HTERT RPE-1 (cell line): ENCODE data around the gene ZC3H8.
"Not testable (repeated sequence)": the region's sequence is repeated elsewhere in the genome, so short reads cannot be mapped to it uniquely, and the experiment has no call there.

Experiments used
- in situ Hi-C: fragments of 300-500 bp; cut with MboI; formaldehyde crosslinking; loops from 4 replicates; pipeline ENCODE4 v1.14.3; 2020; ENCODE audit warnings: low sequenced_read_pairs

ZC3H8 gene

GRCh38 chr2:112259509-112260294 is 4.9 kb upstream of the ZC3H8 start:
- in situ Hi-C loops: no loop called here

DNA sequence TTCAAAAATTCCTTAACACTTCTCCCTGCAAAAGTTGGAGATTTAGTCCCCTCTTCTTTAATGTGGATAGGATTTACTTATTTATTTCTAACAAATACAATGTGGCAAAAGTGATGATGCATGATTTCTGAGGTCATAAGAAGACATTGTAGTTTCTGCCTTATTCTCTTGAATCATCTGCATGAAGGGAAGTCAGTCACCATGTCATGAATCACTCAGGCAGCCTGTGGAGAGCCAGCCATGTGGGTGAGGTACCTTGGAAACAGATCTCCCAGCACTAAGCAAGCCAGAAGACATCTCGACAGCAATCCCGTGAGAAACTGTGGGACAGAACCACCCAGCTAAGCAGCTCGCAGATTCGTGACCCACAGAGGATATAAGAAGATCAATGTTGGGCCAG is 2.7 kb upstream of the ZC3H8 start:
- in situ Hi-C loops: no loop called here

- in situ Hi-C loops: no loop called here
These were observed 1.8 kb upstream of the ZC3H8 start for GRCh38 chr2:112256654-112257053.

DNA sequence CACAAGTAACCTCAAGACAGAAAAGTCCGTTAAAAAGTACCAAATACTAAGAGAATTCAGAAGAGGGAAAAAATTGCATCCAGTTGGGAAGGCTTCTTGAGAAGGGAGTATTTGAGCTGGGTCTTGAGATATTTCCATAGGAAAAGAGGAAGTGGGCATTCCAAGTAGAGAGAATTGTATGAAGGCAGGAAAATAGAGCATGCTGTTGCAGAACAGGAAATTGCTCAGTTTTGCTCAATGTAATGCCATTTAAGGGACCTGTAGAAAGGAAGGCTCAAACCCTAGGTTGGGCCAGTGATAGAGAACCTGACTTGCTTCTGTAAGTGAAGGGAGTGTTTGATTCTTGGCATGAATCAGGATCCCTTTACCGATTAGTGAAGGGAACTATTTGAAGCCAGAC is 1.0 kb upstream of the ZC3H8 start:
- in situ Hi-C loops: no loop called here

DNA sequence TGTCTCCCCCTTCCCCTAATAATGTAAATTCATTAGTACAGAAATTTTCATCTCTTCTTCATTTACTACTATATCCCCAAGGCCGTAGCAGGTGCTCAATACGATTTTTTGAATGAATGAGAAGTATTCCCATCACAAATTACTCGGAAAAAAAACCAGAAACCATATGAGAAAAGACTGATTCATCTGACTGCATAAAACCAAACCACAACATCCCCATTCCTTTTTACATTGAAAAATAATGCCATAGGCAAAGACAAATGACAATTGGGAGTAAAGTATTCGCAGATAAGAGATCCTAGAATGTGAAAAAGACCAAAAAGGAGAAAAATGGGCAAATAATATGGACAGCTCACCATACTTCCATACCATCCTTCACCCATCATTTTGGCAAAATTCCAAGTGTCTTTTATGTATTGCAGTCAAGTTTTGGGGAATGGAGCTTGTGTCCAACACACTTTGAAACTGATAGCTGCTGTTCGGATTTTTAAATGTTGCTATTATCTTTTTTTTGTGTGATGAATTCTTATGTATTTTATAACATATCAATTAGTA is 1.5 kb downstream of the ZC3H8 start:
- in situ Hi-C loops: no loop called here

DNA sequence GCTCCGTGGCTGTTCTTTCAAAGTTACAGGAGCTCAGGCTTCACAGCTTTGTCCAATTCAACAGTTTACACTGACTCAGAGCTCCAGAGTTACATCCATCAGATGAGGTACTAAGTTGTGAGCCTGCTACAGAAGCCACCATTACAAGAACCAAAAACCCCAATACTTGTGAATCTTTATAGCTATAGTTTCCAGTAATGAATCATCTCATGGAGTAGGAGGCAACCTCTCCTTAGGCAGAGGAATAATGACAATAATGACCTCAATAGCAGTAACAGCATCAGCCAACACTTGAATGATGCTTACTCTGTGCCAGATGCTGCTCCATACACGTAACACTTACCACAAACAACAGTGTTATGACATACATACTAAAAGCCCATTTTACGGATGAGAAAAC is 3.6 kb downstream of the ZC3H8 start:
- in situ Hi-C loops: no loop called here

DNA sequence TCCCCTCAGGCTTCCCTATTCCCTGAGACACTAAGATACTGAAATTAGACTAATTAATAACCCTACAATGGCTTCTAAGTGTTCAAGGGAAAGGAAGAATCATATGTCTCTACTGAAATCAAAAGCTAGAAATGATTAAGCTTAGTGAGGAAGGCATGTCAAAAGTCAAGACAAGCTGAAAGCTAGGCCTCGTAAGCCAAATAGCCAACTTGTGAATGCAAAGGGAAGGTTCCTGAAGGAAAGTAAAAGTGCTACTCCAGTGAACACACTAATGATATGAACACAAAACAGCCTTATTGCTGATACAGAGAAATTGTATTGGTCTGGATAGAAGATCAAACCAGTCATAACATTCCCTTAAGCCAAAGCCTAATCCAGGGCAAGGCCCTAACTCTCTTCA is 10.0 kb downstream of the ZC3H8 start:
- in situ Hi-C loops: no loop called here

GRCh38 chr2:112243233-112243632 is 11.6 kb downstream of the ZC3H8 start:
- in situ Hi-C loops: no loop called here

DNA sequence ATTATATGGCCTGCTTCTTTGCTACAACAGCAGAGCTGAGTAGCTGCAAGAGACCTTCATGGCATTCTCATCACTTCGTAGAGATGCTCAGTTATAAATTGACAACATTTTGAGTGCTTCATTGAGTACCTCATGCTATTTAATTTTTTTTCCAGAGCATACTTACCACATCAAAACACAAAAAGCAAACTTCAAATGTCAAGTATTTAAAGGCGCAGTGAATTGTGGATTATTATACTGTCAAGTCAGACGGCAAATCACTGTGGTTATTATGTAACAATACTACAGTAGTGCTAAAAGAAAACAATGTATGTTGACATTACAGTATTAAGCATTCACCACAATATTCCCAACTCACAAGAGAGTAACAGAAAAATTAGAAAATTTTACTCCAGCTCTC is 12.5 kb downstream of the ZC3H8 start:
- in situ Hi-C loops: no loop called here

DNA sequence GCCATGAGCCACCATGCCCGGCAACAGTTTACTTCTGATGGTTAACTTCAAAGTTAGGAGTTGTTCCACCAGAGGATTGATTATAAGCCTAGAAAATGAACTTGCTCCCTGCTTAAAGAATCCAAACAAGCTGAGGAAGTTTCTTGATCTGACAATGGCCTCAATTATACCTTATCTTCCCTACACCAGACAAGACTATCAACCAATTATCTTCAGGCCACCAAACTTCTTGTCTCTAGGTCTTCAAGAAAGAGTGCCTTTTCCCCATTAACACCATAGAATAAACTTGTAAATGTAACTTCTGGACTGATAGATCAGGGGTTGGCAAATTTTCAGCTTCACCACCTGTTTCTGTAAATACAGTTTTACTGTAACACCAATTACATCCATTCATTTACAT is 15.0 kb downstream of the ZC3H8 start:
- in situ Hi-C loops: no loop called here

GRCh38 chr2:112230371-112230770 is 24.5 kb downstream of the ZC3H8 start:
- in situ Hi-C loops: no loop called here

GRCh38 chr2:112229348-112229747 is 25.5 kb downstream of the ZC3H8 start:
- in situ Hi-C loops: no loop called here

DNA sequence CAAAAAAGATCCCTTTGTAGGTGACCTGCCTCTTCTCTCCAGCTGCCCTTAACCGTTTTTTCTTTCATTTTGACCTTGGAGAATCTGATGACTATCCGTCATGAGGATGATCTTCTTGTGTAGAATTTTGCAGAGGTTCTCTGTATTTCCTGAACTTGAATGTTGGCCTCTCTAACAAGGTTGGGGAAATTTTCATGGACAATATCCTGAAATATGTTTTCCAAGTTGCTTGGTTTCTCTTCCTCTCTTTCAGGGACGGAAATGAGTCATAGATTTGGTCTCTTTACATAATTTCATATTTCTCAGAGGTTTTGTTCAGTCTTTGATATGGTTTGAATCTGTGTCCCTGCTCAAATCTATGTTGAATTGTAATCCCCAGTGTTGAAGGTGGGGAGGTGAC is 34.0 kb downstream of the ZC3H8 start:
- in situ Hi-C loops: no loop called here

GRCh38 chr2:112220186-112220585 is 34.7 kb downstream of the ZC3H8 start:
- in situ Hi-C loops: no loop called here

- in situ Hi-C loops: no loop called here
These were observed 37.0 kb downstream of the ZC3H8 start for GRCh38 chr2:112217854-112218253.

- in situ Hi-C loops: no loop called here
These were observed 38.7 kb downstream of the ZC3H8 start for GRCh38 chr2:112216167-112216566.

DNA sequence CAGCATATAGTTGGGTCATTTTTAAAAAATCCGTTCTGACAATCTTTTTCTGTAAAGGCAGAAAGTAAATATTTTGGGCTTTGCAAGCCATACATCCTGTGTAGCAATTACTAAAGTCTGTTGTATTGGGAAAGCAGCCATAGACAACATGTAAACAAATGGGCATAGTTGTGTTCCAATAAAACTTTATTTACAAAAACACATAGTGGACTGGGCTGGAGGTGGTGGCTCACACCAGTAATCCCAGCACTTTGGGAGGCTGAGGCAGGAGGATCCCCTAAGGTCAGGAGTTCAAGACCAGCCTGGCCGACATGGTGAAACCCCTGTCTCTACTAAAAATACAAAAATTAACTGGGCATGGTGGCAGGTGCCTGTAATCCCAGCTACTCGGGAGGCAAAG is 46.9 kb downstream of the ZC3H8 start:
- in situ Hi-C loops: not testable (repeated sequence)

- in situ Hi-C loops: no loop called here
These were observed 50.4 kb downstream of the ZC3H8 start for GRCh38 chr2:112204411-112204810.

GRCh38 chr2:112201696-112202430 is 53.0 kb downstream of the ZC3H8 start:
- in situ Hi-C loops: no loop called here

- in situ Hi-C loops: no loop called here
These were observed 55.7 kb downstream of the ZC3H8 start for GRCh38 chr2:112199188-112199587.

GRCh38 chr2:112198780-112199179 is 56.1 kb downstream of the ZC3H8 start:
- in situ Hi-C loops: no loop called here

DNA sequence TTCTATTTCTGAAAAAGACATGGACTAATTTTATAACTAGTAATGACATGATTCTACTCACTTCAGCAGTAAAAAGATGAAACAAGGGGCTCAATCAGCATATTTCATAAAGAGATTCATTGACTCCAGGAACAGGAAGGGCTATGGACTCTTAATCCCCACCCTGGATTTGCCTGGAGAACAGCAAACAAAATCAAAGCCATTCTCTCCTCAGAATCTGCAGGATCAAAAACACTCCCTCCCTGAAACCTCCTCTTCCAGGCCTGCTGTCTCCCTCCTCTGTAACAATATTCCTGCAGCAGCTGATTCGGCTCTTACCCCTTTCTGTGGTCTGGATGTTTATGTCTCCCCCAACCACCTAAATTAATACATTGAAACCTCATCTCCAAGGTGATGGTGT is 57.0 kb downstream of the ZC3H8 start:
- in situ Hi-C loops: no loop called here
